LHCN-M2 (cell line): Measurements from ENCODE around the gene TGFB2. TPM values are rescaled to one million over a fixed set of nuclear protein-coding genes. Genes with fewer than 3 reads are reported as not detected.

ENCODE experiments used
- DNase-seq: peaks from one replicate; pipeline ENCODE4 v3.0.0-alpha.2; 2012; ENCODE audit warnings: low read depth
- total RNA-seq: library from RNA; depleted of rRNA; stranded (reverse); fragments of >200 nt; gene quantifications from 2 replicates; pipeline ENCODE4 v1.2.3, GENCODE V29; 2014

The TGFB2 gene
- total RNA-seq, 1 experiment from 2014 or later = 7.7 TPM

GRCh38 chr1:218459878-218460711 lies 115.0 kb downstream of the TGFB2 start:
- peak; percentile 96 for DNase-seq

GRCh38 chr1:218461351-218461750 lies 116.2 kb downstream of the TGFB2 start:
- DNase-seq = no peak

- DNase-seq = no peak
These were observed 117.0 kb downstream of the TGFB2 start for GRCh38 chr1:218462116-218462515.

GRCh38 chr1:218462587-218462986 lies 117.5 kb downstream of the TGFB2 start:
- DNase-seq = no peak

GRCh38 chr1:218463194-218464156 lies 118.3 kb downstream of the TGFB2 start:
- peak; percentile 82 for DNase-seq

GRCh38 chr1:218464871-218465270 lies 119.7 kb downstream of the TGFB2 start:
- no peak for DNase-seq

GRCh38 chr1:218466341-218467010 lies 121.3 kb downstream of the TGFB2 start:
- DNase-seq = no peak

GRCh38 chr1:218467101-218468072 lies 122.3 kb downstream of the TGFB2 start:
- DNase-seq = peak; percentile 95

GRCh38 chr1:218468711-218469110 lies 123.6 kb downstream of the TGFB2 start:
- no peak for DNase-seq

GRCh38 chr1:218472885-218473284 lies 127.7 kb downstream of the TGFB2 start:
- DNase-seq = no peak

- no peak for DNase-seq
These were observed 128.4 kb downstream of the TGFB2 start for GRCh38 chr1:218473522-218473921.

GRCh38 chr1:218474128-218474527 lies 129.0 kb downstream of the TGFB2 start:
- DNase-seq = no peak

GRCh38 chr1:218475275-218475674 lies 130.1 kb downstream of the TGFB2 start:
- DNase-seq = no peak

- no peak for DNase-seq
These were observed 130.6 kb downstream of the TGFB2 start for GRCh38 chr1:218475699-218476098.

GRCh38 chr1:218476385-218476784 lies 131.2 kb downstream of the TGFB2 start:
- peak; percentile 88 for DNase-seq

GRCh38 chr1:218478336-218478735 lies 133.2 kb downstream of the TGFB2 start:
- peak; percentile 69 for DNase-seq

- peak; percentile 76 for DNase-seq
These were observed 134.4 kb downstream of the TGFB2 start for GRCh38 chr1:218479436-218480115.

GRCh38 chr1:218480137-218480536 lies 135.0 kb downstream of the TGFB2 start:
- peak; percentile 91 for DNase-seq

GRCh38 chr1:218480588-218481099 lies 135.5 kb downstream of the TGFB2 start:
- peak; percentile 88 for DNase-seq
